Endothelial cell of umbilical vein (primary cell): ENCODE data around the gene WIF1. TPM values are rescaled to one million over a fixed set of nuclear protein-coding genes. Genes with fewer than 3 reads are reported as not detected.

ENCODE experiments used
- BruUV-seq: library from RNA; stranded (reverse); fragments of 400-500 nt; replicated peaks from 2 replicates; lab custom pipeline; 2021; lab: Mats Ljungman, UMichigan
- CTCF ChIA-PET: fragments of 300-600, 350-600 bp; sonication (Branson Sonifier 250); formaldehyde crosslinking; loops from one replicate; lab custom pipeline; 2021; ENCODE audit warnings: antibody characterized with exemption, inconsistent platforms; lab: Charles Lee
- POLR2A ChIA-PET: fragments of 300-600, 350-600 bp; sonication (Branson Sonifier 250); formaldehyde crosslinking; loops from one replicate; lab custom pipeline; 2021; ENCODE audit warnings: antibody characterized with exemption, inconsistent platforms; lab: Charles Lee
- DNase-seq: peaks from one replicate; pipeline ENCODE4 v3.0.0-alpha.2; 2011; ENCODE audit warnings: low read depth, low spot score
- FAIRE-seq: peaks from 2 replicates; lab custom pipeline; 2011; peaks lifted over from hg19 to GRCh38; lab: Jason Lieb, UNC
- H2AFZ ChIP-seq: 2 replicates; pipeline ENCODE4 v1.6.0; 2012; ENCODE audit warnings: low read depth, low read length, control low read depth, inconsistent platforms
- H3K27ac ChIP-seq: 2 replicates; pipeline ENCODE4 v1.5.1; 2011; ENCODE audit warnings: low read depth, mild to moderate bottlenecking, control low read depth, low read length, moderate library complexity; ENCODE audit not compliant: insufficient read depth
- H3K27me3 ChIP-seq, 2 experiments: 2 replicates each; pipeline versions ENCODE4 v1.6.0 to v1.6.1; 2011; ENCODE audit warnings: low read length in 2 of 2, mixed read lengths in 1 of 2; ENCODE audit not compliant: control insufficient read depth in 2 of 2, insufficient read depth in 2 of 2
- H3K36me3 ChIP-seq, 2 experiments: 2 replicates in 1 of 2; 3 replicates in 1 of 2; pipeline ENCODE4 v1.5.1; 2011; ENCODE audit warnings: low read length in 2 of 2, mild to moderate bottlenecking in 1 of 2, moderate library complexity in 1 of 2; ENCODE audit not compliant: control insufficient read depth in 2 of 2, insufficient read depth in 2 of 2; ENCODE audit errors: extremely low read depth in 1 of 2
- H3K4me1 ChIP-seq: 3 replicates; pipeline ENCODE4 v1.5.1; 2011; ENCODE audit warnings: mild to moderate bottlenecking, low read length; ENCODE audit not compliant: control insufficient read depth, insufficient read depth; ENCODE audit errors: extremely low read depth
- H3K4me2 ChIP-seq: 2 replicates; pipeline ENCODE4 v1.6.1; 2011; ENCODE audit warnings: low read length, control low read depth, mixed read lengths; ENCODE audit not compliant: insufficient read depth
- H3K4me3 ChIP-seq, 3 experiments: fragments of 200-600 bp in 1 of 3; sonication (generic), shearing (Covaris generic) in 1 of 3; replicated peaks in 1 of 3; 2 replicates each; pipeline ENCODE4 v1.5.1; 2011 to 2016; ENCODE audit warnings: control low read depth in 3 of 3, low read length in 3 of 3, mild to moderate bottlenecking in 2 of 3, inconsistent platforms in 1 of 3, low read depth in 1 of 3, moderate library complexity in 1 of 3; ENCODE audit not compliant: insufficient read depth in 1 of 3
- H3K79me2 ChIP-seq: 2 replicates; pipeline ENCODE4 v1.6.0; 2012; ENCODE audit warnings: low read length, inconsistent platforms; ENCODE audit not compliant: control insufficient read depth, insufficient read depth
- H3K9ac ChIP-seq: replicated peaks from 2 replicates; pipeline ENCODE3; 2011; ENCODE audit warnings: low read length, control low read depth; ENCODE audit not compliant: insufficient read depth; ENCODE audit errors: extremely low read depth
- H3K9me1 ChIP-seq: replicated peaks from 3 replicates; pipeline ENCODE4 v1.6.0; 2011; ENCODE audit warnings: mild to moderate bottlenecking, low read length; ENCODE audit not compliant: control insufficient read depth, insufficient read depth; ENCODE audit errors: extremely low read depth
- H3K9me3 ChIP-seq: replicated peaks from 2 replicates; pipeline ENCODE4 v1.5.1; 2012; ENCODE audit warnings: low read length, inconsistent platforms; ENCODE audit not compliant: control insufficient read depth, insufficient read depth
- H4K20me1 ChIP-seq: replicated peaks from 2 replicates; pipeline ENCODE3; 2011; ENCODE audit warnings: mild to moderate bottlenecking, low read length; ENCODE audit not compliant: control insufficient read depth, insufficient read depth; ENCODE audit errors: extremely low read depth
- CTCF ChIP-seq, 2 donors: IDR thresholded peaks; 1 replicate in 1 of 2; 2 replicates in 1 of 2; pipeline ENCODE4 v1.5.1; 2011; ENCODE audit warnings: low read length in 2 of 2, mild to moderate bottlenecking in 2 of 2, moderate library complexity in 2 of 2, control low read depth in 1 of 2, inconsistent platforms in 1 of 2, low read depth in 1 of 2; ENCODE audit not compliant: insufficient read depth in 1 of 2; ENCODE audit errors: extremely low read depth in 1 of 2
- EZH2 ChIP-seq: IDR thresholded peaks from 2 replicates; pipeline ENCODE4 v1.6.1; 2012; ENCODE audit warnings: borderline replicate concordance, low read depth, mild to moderate bottlenecking, moderate library complexity, low read length, inconsistent platforms; ENCODE audit not compliant: severe bottlenecking
- FOS ChIP-seq: IDR thresholded peaks from 2 replicates; pipeline ENCODE4 v1.6.1; 2011; ENCODE audit warnings: mild to moderate bottlenecking, low read length, moderate library complexity, borderline replicate concordance; ENCODE audit not compliant: insufficient read depth
- GATA2 ChIP-seq: IDR thresholded peaks from 2 replicates; pipeline ENCODE4 v1.7.0; 2011; ENCODE audit warnings: low read depth, mild to moderate bottlenecking, moderate library complexity, mixed read lengths, low read length; ENCODE audit not compliant: insufficient read length, insufficient read depth
- JUN ChIP-seq: IDR thresholded peaks from 2 replicates; pipeline ENCODE4 v1.6.1; 2011; ENCODE audit warnings: borderline replicate concordance, low read depth; ENCODE audit not compliant: insufficient read length, insufficient read depth
- MYC ChIP-seq: IDR thresholded peaks from one replicate; pipeline ENCODE4 v1.6.1; 2011; ENCODE audit warnings: mild to moderate bottlenecking, low read depth, low read length
- POLR2A ChIP-seq: IDR thresholded peaks from 2 replicates; pipeline ENCODE4 v1.6.1; 2012; ENCODE audit warnings: low read depth, mild to moderate bottlenecking, control low read depth, low read length
- POLR2AphosphoS5 ChIP-seq: IDR thresholded peaks from 2 replicates; pipeline ENCODE4 v1.6.1; 2012; ENCODE audit warnings: low read depth, mild to moderate bottlenecking, control low read depth, low read length, moderate library complexity; ENCODE audit not compliant: insufficient read depth
- dilution Hi-C: fragments of 300-500 bp; cut with MboI; formaldehyde crosslinking; loops from one replicate; pipeline ENCODE4 v1.15.0; 2019; ENCODE audit warnings: low sequenced_read_pairs; ENCODE audit not compliant: extremely low pct_ligation_motif_present
- intact Hi-C: fragments of 100-400 bp; cut with micrococcal nuclease; formaldehyde crosslinking; loops from one replicate; pipeline ENCODE4 v1.10.0; 2022
- polyA plus RNA-seq, 4 experiments: library from polyadenylated mRNA; depleted of rRNA in 3 of 4; stranded (reverse) in 3 of 4; unstranded in 1 of 4; fragments of >200 nt; gene quantifications; 2 replicates each; pipeline versions ENCODE4 v1.2.1 to v1.2.3, GENCODE V29; 2011 to 2012; ENCODE audit warnings: missing spikeins in 1 of 4
- total RNA-seq: library from RNA; stranded (reverse); gene quantifications from 2 replicates; pipeline ENCODE4 v1.2.3, GENCODE V29; 2021
- TF ChIP-seq, protein P1 (sequence below): IDR thresholded peaks from 2 replicates; pipeline ENCODE4 v1.6.1; 2011; ENCODE audit not compliant: insufficient read depth, insufficient read length

WIF1 gene
- total and polyA plus RNA-seq, 2 donors (not counting 3 experiments of a cell fraction or from before 2014, with no cell fraction given), result not detected

DNA sequence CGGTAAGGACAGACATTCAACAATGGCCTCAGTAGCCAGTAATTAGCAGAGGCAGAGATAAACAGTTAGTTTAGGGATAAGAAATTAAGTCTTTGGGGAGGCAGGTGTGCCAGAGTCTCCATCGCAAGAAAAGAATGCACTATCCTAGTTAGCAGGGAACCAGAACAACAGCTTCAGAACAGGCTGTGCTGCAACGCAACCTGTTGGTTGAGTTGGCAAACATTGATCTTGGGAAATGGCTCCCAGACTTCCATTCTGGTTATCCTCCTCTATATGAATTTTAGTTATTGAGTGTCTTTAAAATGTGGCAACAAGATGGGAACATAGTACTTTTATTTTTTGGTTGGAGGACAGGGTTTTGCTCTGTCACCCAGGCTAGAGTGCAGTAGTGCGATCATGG lies 36.0 kb upstream of the WIF1 start:
- CTCF ChIA-PET, result interaction anchor here (0.9 to 1.5 kb wide), 5 partner anchors 11 to 75 kb away, joined by 3 to 8 read pairs (median 3); partner anchors contain the start of gene LEMD3

More for the DNA sequence above, 36.0 kb upstream of the WIF1 start:
- Histone ChIP-seq H3K4me2 (no peak overlapping the region), H3K36me3 (no peaks in the 10 kb centered on the region), H3K4me3 (no peak overlapping the region), H4K20me1 (no peaks in the 10 kb centered on the region), H3K4me1 (peaks cover 7% of the 10 kb centered on the region), H3K9ac (no peak overlapping the region), H3K9me3 (no peaks in the 10 kb centered on the region), H3K27me3 (peaks cover 0 to 2% of the 10 kb centered on the region in 2 experiments), H3K79me2 (no peaks in the 10 kb centered on the region), H3K27ac (no peak overlapping the region), H2AFZ (peak overlapping the region; percentile 91), H3K9me1 (no peaks in the 10 kb centered on the region)
- dilution Hi-C loops (no loop called here), intact Hi-C loops (no loop called here)
- no TSS peak for BruUV-seq
- no peak for DNase-seq
- no peak for TF ChIP-seq EZH2
- no peak for TF ChIP-seq JUN
- TF ChIP-seq FOS, result no peak
- no peak for TF ChIP-seq POLR2AphosphoS5
- no peak for TF ChIP-seq CTCF (IDR thresholded peaks at IDR 0.05; ENCODE audit: extremely low read depth in 1 of 2, insufficient read depth in 1 of 2, low read depth in 1 of 2, low read length in 2 of 2)
- TF ChIP-seq GATA2, result no peak
- TF ChIP-seq MYC, result no peak
- TF ChIP-seq POLR2A, result no peak
- TF ChIP-seq, protein P1, sequence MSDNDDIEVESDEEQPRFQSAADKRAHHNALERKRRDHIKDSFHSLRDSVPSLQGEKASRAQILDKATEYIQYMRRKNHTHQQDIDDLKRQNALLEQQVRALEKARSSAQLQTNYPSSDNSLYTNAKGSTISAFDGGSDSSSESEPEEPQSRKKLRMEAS, result no peak
- no peak for FAIRE-seq
- POLR2A ChIA-PET, result no interaction called here
